GM12873 (cell line): ENCODE measurements around the gene RGR.

Experiments
- TF ChIP-seq, protein P1 (sequence below): IDR thresholded peaks from 2 replicates; pipeline ENCODE4 v1.5.1; 2012; ENCODE audit warnings: low read depth, mild to moderate bottlenecking, moderate library complexity, low read length, control low read depth; ENCODE audit not compliant: insufficient read depth; ENCODE audit errors: missing control alignments

The RGR gene

DNA sequence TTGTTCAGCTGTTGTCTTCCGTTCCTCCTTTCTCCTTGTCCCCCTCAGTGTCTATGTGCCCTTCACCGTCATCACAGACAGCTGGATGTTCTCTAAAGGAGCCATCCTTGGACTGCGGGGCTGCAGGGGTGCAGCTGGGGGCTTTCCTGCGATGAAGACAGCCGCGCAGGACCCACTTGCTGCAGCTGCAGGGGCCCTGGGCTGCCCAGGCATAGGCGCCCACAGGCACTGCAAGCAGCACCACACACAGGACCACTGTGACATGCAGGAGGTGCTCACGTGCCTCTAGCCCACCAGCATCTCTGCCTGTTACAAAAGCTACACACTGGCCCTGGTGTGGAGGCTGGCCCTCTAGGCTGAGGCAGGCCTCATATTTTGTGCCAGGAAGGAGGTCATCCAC lies 22.9 kb upstream of the RGR start:
- TF ChIP-seq, protein P1, sequence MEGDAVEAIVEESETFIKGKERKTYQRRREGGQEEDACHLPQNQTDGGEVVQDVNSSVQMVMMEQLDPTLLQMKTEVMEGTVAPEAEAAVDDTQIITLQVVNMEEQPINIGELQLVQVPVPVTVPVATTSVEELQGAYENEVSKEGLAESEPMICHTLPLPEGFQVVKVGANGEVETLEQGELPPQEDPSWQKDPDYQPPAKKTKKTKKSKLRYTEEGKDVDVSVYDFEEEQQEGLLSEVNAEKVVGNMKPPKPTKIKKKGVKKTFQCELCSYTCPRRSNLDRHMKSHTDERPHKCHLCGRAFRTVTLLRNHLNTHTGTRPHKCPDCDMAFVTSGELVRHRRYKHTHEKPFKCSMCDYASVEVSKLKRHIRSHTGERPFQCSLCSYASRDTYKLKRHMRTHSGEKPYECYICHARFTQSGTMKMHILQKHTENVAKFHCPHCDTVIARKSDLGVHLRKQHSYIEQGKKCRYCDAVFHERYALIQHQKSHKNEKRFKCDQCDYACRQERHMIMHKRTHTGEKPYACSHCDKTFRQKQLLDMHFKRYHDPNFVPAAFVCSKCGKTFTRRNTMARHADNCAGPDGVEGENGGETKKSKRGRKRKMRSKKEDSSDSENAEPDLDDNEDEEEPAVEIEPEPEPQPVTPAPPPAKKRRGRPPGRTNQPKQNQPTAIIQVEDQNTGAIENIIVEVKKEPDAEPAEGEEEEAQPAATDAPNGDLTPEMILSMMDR = no peak

DNA sequence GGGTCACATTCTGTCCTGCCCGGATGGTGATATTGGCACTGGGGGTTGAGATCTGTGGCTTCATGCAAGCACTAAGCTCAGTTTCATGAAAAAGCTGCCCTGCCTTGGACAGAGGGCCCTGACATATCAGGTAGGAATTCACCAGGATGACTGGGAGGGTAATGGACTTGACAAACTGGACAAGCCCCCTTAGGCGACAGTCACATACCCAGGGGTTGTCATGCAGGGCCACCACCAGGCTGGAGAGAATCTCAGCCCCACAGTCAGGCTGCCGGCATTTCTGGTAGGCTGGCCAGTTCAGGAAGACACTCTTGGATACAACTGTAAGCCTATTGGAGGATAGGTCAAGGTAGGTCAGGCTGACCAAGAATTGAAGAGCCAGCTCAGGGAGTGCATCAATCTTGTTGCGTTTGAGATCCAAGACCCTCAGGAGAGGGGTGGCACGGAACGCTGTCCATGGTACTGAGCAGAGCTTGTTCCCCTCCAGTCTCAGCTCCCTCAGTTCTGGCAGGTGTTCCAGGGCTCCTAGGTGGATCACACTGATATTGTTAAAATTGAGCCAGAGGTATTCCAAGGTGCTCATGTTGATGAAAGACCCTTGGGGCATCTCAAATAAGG lies 20.3 kb upstream of the RGR start:
- TF ChIP-seq, protein P1 = no peak

DNA sequence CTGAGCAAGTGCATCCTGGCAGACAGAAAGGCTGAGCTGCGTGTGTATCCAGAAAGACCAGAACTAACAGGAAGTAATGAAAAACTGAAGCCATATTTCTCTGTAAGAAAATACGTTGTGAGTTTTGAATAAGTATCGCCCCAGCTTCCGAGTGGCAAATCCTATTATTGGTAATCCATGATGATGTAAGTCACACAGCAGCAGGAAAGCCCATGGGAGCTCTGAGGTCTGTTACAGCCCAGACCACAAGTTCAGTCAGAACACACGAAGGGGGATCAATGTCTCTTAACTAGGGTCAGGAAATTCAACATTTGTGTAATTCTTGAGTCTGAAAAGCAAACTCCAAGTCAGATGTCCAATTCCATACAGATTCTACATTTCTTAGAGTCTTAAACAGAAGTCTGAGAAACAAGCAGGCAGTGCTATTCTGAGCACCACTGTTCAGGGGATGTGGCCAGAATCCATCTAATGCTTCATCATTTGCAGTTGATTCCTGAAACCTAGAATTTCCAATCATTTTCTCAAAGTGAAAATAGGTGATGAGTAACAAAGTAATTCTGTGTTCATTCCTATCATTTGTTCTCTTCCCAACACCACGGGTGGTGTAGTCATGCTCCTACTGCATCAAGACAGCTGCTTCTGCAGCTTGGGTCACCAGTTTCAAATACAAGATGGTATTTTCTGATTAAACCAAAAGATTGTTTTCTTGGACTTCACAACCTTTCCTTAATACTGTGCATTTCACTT lies 19.3 kb upstream of the RGR start, which contains the start of gene LRIT2:
Gene LRIT2 (minus strand): TSS at position 118 of the 747 bp plus-strand sequence. CDS start 24 bp downstream, at position 94.
- TF ChIP-seq, protein P1 = no peak

DNA sequence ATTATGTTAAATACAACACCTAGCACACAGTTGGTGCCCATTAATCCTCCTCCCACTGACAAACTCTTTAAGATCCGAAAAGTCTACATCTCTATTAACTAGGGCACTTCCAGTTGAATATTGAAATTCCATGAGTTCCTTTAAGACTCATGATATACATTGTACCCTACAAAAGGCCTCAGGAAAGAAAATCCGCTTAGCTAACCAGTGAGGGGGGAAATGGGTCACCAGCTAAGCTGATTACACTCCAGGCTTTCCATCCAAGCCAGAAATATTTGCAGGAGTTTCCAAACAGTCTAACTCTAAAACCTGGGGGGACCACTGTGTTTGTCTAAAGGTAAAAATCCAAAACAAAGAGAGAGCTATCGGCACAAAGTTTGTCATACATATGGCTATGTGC lies 18.2 kb upstream of the RGR start:
- TF ChIP-seq, protein P1 = no peak

DNA sequence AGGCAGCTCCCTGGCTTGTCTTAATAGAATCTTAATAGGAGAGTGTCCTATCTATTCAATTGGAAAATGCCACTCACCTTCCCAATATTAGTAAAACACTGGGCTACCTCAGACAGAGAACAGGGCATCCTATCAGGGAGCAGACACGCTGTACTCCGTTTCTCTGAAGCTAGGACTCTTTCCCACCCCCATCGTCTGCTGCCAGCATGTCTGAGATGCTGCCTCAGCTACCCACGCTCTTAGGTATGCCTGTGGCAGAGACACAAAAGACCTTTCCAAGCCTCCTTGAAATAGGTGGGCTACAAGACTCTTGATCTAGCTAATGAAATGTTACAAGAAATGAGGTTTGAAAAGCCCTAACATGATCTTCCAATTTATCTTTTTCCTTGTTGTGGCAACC lies 17.0 kb upstream of the RGR start:
- TF ChIP-seq, protein P1 = no peak

DNA sequence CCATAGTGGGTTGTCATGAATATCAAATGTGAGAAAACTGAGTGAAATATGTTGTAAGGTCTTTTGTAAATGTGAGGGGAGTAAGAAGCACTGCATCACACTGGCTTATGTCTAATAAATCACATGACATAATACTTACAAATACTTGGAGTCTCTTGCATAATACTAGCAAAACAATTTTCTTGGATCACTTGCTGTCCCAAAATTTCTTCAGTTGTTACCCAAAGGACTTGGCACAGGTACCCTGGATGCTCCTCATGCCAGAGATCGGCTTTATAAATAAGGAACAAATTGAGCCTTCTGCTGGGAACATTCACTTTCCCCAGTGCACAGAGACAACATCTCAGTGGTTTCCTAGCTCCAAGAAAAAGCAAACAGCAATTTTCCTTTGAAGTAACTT lies 14.5 kb upstream of the RGR start:
- TF ChIP-seq, protein P1 = no peak

DNA sequence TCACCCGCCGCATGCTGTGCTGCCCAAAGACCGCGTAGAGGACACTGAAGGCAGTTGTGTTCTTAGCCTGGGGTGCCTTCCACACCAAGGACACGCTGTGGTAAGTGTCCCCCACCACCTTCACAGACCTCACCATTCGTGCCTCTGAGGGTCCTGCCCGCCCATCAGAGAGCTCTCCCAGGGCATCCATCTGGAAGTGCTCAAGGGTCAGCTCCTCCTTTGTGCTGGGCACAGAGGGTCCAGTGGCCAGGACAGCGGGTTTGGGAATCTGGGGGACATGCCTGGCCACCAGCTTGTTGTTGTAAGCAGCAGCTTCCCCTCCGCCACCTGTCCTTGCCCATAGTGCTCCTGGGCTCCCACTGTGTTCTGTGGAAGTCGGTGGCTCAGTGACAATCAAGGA lies 12.5 kb upstream of the RGR start:
- TF ChIP-seq, protein P1 = no peak
